ENCODE data around the gene TINAGL1.
"Not testable (repeated sequence)": the region's sequence is repeated elsewhere in the genome, so short reads cannot be mapped to it uniquely, and the experiment has no call there.

The TINAGL1 gene

DNA sequence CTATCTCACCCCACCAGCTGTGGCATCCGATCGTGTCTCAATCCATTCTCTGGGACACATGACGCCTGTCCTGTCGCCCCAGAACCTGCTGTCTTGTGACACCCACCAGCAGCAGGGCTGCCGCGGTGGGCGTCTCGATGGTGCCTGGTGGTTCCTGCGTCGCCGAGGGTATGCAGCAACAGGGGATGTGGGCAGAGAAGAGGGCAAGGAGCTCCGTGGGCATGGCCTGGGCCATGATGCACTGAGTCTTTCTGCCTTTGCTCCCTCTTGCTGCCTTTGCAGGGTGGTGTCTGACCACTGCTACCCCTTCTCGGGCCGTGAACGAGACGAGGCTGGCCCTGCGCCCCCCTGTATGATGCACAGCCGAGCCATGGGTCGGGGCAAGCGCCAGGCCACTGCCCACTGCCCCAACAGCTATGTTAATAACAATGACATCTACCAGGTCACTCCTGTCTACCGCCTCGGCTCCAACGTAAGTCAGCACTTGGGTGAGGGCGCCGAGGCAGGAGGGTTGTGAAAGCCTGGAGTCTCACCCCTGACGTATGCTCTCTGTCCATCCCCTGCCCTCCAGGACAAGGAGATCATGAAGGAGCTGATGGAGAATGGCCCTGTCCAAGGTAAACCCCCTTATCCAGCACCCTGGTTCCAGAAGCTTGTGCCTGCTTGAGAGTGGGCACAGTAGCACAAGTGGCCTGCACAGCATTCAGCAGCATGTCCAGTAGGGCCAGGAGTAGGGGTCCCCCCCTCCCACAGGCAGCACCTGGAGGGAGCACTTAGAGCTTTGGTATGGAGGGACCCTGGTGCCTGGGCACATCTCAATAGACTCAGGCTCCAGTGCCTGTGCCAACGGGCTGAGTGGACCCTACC, 8.8 kb downstream of the TINAGL1 start:
- DNase-seq: no peak

DNA sequence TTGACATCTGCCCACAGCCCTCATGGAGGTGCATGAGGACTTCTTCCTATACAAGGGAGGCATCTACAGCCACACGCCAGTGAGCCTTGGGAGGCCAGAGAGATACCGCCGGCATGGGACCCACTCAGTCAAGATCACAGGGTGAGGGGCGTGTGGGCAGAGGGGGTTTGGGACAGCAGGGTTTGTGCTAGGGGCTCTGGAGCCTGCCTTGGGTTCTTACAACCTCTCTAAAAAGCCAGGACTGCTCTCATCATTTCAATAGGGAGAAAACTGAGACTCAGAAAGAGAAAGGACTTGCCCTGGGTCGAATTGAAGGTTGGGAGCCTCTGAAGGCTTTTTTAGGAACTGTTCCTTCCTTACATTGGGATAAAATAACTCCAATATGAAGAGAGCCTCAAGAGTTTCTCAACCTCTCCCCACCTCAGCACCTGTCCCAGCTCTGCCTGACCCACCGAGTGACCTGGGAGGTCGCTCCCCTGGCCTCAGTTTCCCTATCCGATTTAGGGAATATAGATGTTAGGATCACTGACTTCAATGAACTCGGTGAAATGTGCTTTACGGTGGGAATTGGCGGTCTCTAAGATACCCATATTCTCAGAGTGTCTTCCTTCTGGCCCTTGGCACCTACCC, 9.5 kb downstream of the TINAGL1 start:
- no peak for DNase-seq

DNA sequence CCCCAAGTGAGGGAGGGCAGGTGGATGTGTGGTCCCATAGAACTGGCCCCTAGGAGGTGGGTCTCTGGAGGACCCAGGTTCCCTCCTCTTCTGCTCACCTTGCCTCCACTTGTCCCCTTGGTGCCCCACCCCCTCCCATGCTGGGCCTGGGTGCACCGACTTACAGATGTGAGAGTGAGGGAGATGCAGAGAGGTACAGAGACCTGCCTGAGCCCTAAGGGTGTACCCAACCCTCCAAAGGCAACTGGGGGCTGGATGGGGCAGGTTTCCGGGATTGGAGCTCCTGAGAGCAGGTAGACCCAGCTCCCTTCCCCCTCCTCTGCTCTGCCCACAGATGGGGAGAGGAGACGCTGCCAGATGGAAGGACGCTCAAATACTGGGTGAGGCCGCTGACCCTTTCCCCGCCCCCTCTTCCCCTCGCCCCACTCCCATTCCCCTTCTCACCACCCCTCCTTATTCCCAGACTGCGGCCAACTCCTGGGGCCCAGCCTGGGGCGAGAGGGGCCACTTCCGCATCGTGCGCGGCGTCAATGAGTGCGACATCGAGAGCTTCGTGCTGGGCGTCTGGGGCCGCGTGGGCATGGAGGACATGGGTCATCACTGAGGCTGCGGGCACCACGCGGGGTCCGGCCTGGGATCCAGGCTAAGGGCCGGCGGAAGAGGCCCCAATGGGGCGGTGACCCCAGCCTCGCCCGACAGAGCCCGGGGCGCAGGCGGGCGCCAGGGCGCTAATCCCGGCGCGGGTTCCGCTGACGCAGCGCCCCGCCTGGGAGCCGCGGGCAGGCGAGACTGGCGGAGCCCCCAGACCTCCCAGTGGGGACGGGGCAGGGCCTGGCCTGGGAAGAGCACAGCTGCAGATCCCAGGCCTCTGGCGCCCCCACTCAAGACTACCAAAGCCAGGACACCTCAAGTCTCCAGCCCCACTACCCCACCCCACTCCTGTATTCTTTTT, 10.3 kb downstream of the TINAGL1 start:
- no peak for DNase-seq

DNA sequence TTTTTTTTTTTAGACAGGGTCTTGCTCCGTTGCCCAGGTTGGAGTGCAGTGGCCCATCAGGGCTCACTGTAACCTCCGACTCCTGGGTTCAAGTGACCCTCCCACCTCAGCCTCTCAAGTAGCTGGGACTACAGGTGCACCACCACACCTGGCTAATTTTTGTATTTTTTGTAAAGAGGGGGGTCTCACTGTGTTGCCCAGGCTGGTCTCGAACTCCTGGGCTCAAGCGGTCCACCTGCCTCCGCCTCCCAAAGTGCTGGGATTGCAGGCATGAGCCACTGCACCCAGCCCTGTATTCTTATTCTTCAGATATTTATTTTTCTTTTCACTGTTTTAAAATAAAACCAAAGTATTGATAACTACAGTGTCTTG, 11.0 kb downstream of the TINAGL1 start:
- not testable (repeated sequence) for DNase-seq

DNA sequence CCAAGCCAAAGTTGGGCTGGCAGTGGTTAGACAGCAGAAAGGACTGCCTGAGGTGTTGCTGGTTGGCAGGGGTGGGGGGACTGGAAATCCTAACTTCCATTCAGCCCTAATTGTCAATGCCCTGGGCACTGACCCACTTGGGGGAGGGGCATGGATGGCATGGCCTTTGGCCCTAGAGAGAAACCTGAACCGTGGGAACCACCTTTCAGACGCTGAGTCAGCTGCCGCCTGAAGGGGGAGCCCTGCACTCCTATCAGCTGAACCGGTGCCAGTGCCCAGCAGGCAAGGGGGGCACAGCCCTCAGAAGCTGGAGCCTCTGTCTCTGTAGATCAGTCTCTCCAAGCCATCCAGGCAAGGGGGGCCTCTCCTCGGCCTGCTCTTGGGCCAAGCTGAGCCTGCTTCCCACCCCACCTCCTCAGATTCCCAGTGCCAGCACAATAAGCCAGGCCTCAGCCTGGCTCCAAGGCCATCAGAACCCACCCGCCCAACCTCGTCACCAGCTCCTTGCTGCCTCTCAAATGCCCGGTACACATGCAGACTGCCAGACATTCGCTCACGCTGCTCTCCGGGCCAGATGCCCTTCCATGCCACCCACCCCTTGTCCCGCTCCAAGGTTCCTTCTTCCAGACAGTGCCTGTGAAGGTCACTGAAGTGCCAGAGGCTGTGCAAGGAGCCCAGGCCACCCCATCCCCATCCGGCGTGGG, 11.6 kb downstream of the TINAGL1 start:
- DNase-seq: peak in 3 of 14 donors; percentile 4 to 14 (median 7)

DNA sequence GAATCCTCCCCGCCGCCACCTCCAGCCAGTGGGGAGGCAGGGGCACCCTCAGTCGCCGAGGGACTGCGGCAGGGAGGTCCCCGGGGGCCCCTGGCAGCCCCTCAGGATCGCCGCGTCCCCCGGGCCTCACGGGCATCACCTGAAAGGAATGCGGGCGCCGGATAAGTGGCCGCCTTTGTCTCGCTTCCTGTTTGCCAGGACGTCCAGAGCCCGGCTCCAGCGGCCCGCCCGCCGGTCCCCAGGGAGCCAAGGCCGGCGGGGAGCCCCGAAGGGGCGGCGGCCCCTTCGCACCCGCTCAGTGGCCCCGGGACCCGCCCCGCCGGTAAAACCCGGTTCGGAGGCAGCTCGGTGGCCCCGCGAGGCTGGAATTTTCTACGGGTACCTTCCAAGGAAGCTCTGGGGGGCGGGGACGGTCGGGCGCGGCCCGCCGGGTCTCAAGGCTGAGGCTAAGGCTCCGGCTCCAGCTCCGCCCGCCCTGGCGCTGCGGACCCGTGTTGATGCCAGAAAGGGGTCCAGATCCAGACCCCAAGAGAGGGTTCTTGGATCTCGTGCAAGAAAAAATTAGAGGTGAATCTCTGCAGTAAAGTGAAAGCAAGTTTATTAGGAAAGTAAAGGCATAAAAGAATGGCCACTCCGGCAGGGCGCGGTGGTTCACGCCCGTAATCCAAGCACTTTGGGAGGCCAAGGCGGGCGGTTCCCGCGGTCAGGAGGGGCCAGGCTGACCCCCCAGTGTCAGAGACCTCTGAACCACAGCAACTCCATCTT, 12.6 kb downstream of the TINAGL1 start:
- no peak for DNase-seq

DNA sequence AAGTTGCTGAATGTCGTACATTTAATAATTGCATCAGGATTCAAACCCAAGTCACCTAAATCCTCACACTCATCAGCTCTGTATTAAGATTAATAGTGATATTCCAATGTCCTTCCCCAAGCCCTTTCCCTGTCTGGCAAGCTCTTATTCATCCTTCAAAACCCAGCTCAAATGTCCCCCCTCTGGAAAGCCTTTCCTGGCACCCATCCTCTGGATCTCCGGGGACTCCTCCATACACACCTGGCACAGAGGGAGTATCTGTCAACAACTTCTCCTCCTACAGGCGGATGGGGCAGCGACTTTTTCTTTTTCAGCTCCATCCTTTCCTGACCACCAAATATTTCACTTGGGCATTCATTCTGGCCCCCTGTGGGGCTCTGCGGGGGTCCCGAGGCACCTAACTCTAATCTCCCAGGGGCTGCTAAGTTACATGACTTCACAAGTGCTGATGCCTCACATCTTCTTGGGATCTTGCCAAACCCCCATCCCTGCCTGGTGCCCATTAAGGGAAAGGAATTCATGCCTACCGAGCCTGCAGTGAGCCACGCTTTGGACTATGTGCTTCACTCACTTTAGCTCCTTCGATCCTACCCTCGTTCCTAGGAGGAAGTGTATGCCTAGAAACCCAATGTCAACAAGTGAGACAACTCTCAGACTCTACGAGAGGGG, 15.2 kb downstream of the TINAGL1 start:
- no peak for DNase-seq

DNA sequence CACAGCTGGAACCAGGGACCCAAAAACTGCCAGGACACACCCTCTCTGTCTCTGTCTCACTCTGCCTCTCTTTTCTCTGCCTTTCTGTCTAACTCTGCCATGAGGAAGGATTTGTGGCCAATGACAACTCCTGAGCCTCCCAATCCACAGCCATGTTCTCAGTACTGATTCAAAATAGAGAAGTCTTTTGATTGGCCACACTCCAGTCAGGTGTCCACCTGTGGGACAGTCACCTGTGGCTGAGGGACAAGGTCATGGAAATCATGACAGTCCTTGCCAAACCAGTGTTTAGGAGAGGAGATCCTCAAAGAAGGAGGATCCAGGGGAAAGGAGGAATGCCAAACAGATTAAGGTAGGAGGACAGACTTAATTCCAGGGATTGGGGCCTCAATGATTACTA, 15.8 kb downstream of the TINAGL1 start:
- DNase-seq: no peak

DNA sequence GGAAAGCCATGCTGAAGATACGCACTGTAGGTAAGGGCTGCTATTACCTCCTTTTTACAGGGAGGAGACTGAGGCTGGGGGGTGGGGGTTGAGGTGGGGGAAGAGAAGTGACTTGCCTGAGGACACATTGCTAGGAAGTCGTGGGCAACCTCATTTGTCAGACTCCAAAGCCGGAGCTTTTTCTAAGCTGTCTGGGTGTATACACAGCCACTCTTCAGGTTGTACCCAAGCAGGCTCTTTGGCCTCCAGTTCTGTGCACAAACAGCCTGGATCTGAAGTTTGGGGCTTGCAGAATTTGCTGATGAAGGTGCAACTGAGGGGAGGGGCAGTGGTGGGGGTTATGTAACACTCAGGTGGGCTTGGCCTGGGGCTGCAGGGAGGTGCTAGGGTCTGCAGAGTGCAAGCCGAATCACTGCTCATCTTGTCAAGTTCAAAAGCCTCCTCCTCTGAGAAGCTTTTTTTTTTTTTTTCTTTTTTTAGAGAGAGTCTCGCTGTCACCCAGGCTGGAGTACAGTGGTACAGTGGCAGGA, 16.9 kb downstream of the TINAGL1 start:
- no peak for DNase-seq

DNA sequence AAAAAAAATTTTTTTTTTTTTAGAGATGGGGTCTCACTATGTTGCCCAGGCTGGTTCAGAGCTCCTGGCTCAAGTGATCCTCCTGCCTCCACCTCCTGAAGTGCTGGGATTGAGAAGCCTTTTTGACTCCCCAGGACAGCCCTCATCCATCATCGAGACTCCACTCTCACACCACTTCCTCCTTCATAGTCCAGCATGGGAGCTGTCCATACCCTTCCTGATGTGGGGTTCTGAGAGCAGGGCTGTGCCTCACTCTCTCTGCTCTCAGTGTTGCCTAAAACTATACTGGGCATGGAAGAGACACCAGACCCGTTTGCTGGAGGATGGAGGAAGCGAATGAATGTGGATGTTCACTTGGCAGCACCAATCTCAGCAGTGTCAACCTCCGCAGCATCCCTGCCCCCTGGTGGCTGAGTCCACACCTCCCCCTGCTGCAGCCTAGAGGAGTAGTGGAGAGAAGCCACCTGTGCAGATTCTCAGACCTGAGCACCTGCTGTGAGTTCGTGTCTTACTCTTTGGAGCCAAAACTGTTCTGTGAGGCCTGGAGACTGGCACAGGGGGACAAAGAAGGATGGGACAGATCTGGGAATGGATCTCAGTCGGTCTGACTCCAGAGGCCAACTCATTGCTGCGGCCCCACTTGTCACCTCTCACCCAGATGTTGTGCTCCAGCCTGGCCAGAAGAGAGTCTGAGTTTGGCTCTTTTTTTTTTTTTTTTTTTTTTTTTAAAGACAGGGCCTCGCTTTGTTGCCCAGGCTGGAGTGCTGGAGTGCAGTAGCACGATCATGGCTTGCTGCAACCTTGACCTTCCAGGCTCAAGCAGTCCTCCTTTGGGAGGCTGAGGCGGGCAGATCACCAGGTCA, 17.7 kb downstream of the TINAGL1 start:
- DNase-seq: peak in 3 of 14 donors; percentile 7 to 42 (median 10)

DNA sequence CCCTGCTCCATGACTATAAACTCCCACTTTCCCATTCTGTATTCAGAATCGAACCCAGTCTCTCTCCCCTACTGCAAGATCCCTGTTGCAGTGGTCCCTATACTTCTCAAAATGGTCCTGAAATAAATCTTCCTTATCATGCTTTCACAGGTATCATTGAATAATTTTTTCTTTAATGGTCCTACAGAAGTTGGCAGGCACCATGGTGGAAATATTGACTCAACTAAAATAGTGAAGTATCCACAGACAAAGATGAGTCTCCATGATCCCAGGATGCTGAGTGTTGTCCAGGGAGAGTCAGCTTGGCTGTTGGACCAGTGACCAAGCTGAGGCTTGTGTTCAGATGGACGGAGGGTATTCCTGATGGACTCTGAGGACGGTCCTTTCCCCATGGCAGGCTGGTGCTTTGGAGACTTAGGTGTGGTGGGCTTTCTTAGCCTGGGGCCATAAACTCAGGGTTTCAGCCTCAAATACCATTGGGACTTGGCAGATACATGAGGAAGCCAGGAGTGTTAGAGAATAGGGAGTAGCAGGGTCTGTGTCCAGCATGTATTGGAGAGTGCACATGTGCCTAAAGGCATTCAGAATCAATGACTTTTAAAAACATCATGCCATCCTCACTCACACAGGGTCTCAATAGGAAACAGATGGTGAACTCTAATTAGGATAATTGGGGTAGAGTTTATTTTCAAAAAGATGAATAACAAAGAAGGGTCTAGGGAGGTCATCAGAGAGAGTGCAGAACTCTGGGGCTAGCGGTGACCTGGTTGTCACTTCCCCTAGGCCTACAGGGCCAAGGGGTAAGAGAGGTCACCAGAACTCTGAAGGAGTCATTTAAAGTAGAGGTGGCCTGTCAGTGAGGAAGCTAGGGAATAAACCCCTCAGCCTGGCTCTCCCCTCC, 19.8 kb downstream of the TINAGL1 start:
- DNase-seq: no peak

DNA sequence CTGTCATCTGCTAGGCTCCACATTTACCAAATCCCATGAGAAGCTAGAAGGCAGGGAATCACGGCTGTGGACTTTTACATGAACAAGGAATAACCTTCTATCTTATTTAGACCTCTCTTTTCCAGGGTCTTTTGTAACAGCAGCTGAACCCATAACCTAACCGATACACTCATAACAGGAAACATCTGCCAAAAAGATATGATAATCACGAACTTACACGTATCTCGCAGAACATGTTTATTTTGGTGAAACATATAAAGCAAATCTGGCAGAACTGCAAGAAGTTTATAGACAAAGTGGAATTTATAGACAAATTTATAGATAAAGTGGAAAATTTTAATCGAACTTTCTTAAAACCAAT, 20.4 kb downstream of the TINAGL1 start:
- DNase-seq: no peak

DNA sequence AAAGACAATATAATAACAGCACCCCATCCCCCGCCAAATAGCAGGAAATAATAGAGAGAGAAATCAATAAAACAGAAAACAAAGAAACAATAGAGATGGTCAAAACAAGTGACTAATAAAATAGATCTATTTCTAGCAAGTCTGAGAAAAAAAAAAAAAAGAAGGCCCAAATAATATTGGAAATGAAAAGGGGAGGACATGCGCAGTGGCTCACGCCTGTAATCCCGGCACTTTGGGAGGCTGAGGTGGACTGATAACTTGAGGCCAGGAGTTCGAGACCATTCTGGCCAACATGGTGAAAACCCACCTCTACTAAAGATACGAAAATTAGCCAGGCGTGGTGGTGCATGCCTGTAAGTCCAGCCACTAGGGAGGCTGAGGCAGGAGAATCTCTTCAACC, 22.7 kb downstream of the TINAGL1 start:
- DNase-seq: no peak

DNA sequence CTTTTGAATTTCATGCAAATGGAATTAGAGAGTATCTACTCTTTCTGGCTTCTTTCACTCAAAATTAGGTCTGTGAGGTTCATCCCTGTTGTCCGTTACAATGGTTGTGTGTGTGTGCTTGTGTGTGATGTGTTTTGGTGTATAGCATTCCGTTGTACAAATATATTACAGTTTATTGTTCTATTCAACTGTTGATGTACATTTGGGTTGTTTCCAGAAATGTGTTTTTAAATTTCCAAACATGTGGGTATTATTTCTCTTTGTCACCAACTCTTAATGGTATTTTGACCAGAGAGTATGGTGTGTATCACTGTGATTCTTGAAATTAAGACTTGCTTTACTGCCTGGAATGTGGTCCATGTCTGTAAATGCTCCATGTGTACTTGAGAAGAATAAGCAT, 24.3 kb downstream of the TINAGL1 start:
- no peak for DNase-seq

DNA sequence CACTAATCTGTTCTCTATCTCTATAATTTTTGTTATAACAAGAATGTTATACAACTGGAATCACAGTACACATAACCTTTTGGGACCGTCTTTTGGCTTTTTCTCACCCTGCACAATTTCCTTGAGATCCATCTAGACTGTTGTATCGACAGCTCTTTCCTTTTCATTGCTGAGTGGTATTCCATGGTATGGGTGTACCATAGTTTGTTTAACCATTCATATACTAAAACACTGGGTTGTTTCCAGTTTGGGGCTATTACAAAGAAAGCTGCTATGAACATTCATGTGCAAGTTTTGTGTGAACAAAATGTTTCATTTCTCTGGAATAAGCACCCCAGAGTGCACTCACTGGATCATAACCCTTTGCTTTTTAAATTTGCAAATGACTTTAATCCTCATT, 25.8 kb downstream of the TINAGL1 start:
- DNase-seq: no peak

DNA sequence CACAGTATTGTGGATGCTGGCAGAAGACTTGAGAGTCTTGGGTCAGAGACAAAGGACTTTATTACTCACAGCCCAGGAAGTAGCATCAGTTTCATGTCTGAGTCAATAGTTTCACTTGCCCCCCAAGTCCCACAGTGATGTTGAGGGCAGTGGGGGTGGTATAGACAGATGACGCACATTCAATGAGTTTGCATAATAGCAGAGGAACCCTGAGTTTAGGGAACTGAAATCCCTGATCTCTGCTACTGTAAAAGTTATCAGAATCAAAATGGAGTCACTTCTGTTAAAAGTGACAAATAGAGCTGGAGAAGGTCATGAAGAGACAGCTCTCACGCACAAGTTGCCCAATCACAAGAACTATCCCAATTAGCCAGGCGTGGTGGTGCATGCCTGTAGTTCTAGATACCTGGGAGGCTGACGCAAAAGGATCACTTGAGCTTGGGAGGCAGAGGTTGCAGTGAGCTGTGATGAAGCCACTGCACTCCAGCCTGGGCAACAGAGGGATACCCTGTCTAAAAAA, 29.7 kb downstream of the TINAGL1 start:
- no peak for DNase-seq

DNA sequence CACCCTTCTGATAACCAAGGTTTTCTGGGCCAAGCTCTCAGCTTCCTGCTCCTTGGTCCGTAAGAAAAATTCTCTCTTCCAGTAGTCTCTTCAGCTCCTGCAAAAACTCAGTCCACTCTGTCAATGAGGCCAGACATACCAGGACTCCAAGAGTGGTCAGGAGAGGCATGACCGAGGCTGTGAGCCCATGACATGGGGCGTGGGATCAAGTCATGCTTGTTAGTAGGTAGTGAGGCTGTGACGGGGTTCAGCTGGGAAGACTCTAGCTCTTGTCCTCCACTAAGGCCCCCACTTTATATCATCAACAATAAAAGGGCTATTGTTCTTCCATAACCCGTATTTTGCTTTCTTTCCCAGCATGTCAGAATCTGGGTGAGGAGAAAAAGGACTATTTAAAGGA, 31.0 kb downstream of the TINAGL1 start:
- no peak for DNase-seq

DNA sequence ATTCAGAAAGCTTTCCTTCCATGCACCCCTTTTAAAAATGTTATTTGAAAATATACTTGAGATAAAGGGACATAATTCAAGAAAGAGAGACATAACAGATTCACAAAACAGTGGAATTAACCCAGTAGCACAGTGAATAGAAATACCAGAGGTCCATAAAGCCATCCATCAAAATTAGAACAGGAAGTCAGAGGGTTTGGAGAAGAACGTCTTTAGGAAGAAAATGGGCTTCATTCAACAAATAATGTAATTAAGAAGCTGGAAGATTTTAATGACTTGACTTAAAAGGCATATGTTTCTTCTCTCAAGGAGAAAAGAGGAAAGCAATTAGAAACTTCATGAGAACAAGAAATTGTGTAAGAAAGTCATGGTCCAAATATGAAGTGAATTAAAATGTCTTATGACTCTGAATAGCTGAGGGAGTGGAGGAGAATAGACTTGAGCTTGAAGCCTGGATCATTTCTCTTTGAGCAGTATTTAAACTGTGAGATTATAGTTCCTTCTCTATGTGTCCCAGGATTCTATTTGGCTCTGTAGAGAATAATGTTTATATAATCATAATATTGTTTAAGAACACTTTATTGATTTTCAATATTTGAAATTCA, 33.3 kb downstream of the TINAGL1 start:
- no peak for DNase-seq
